Keratinocyte (primary cell): ENCODE data around the gene RPIA. TPM values are rescaled to one million over a fixed set of nuclear protein-coding genes. Genes with fewer than 3 reads are reported as not detected.
A peak's percentile ranks its signal among the peaks of the same experiment; 100 is the strongest.

Experiments
- DNase-seq: peaks from one replicate; pipeline ENCODE4 v3.0.0-alpha.2; 2011; ENCODE audit warnings: low read depth, missing footprints, low spot score
- FAIRE-seq: peaks from 2 replicates; lab custom pipeline; 2011; peaks lifted over from hg19 to GRCh38; lab: Jason Lieb, UNC
- H2AFZ ChIP-seq: 2 replicates; pipeline ENCODE4 v1.6.0; 2012; ENCODE audit warnings: low read length, control low read depth, inconsistent platforms; ENCODE audit not compliant: control insufficient read depth
- H3K27ac ChIP-seq: 2 replicates; pipeline ENCODE4 v1.5.1; 2011; ENCODE audit warnings: low read length; ENCODE audit not compliant: control insufficient read depth, insufficient read depth
- H3K27me3 ChIP-seq: 3 replicates; pipeline ENCODE4 v1.6.0; 2011; ENCODE audit warnings: low read length; ENCODE audit not compliant: control insufficient read depth, insufficient read depth; ENCODE audit errors: extremely low read depth
- H3K36me3 ChIP-seq, 2 experiments: 2 replicates in 1 of 2; 3 replicates in 1 of 2; pipeline ENCODE4 v1.5.1; 2011; ENCODE audit warnings: low read length in 2 of 2, mild to moderate bottlenecking in 1 of 2; ENCODE audit not compliant: control insufficient read depth in 2 of 2, insufficient read depth in 2 of 2; ENCODE audit errors: extremely low read depth in 1 of 2
- H3K4me1 ChIP-seq: 3 replicates; pipeline ENCODE4 v1.5.1; 2011; ENCODE audit warnings: low read length; ENCODE audit not compliant: control insufficient read depth, insufficient read depth; ENCODE audit errors: extremely low read depth
- H3K4me2 ChIP-seq: 3 replicates; pipeline ENCODE4 v1.6.0; 2011; ENCODE audit warnings: low read depth, low read length; ENCODE audit not compliant: control insufficient read depth, insufficient read depth; ENCODE audit errors: extremely low read depth
- H3K4me3 ChIP-seq, 3 experiments: fragments of 200-600 bp in 1 of 3; sonication (generic) in 1 of 3; 2 replicates in 2 of 3; 3 replicates in 1 of 3; pipeline ENCODE4 v1.5.1; 2011 to 2016; ENCODE audit warnings: low read length in 3 of 3, mild to moderate bottlenecking in 3 of 3, control low read depth in 2 of 3, inconsistent platforms in 1 of 3, low read depth in 1 of 3, mixed read lengths in 1 of 3, mixed run types in 1 of 3, moderate library complexity in 1 of 3; ENCODE audit not compliant: control insufficient read depth in 2 of 3, insufficient read depth in 2 of 3; ENCODE audit errors: extremely low read depth in 1 of 3
- H3K79me2 ChIP-seq: 2 replicates; pipeline ENCODE4 v1.6.0; 2012; ENCODE audit warnings: low read length; ENCODE audit not compliant: control insufficient read depth, insufficient read depth
- H3K9ac ChIP-seq: 3 replicates; pipeline ENCODE4 v1.6.0; 2011; ENCODE audit warnings: low read length; ENCODE audit not compliant: control insufficient read depth, insufficient read depth; ENCODE audit errors: extremely low read depth
- H3K9me1 ChIP-seq: 3 replicates; pipeline ENCODE4 v1.6.0; 2011; ENCODE audit warnings: low read length; ENCODE audit not compliant: control insufficient read depth, insufficient read depth; ENCODE audit errors: extremely low read depth
- H3K9me3 ChIP-seq: 2 replicates; pipeline ENCODE4 v1.5.1; 2012; ENCODE audit warnings: low read depth, low read length; ENCODE audit not compliant: control insufficient read depth
- H4K20me1 ChIP-seq: 3 replicates; pipeline ENCODE4 v1.6.0; 2011; ENCODE audit warnings: low read length; ENCODE audit not compliant: control insufficient read depth, insufficient read depth; ENCODE audit errors: extremely low read depth
- EZH2 ChIP-seq: IDR thresholded peaks from one replicate; pipeline ENCODE4 v1.6.1; 2012; ENCODE audit warnings: inconsistent platforms, mild to moderate bottlenecking, low read length, moderate library complexity
- dilution Hi-C: fragments of 300-500 bp; cut with MboI; formaldehyde crosslinking; loops from one replicate; pipeline ENCODE4 v1.7.0; 2020; ENCODE audit warnings: low sequenced_read_pairs; ENCODE audit not compliant: extremely low pct_ligation_motif_present
- polyA plus RNA-seq, 5 experiments: library from polyadenylated mRNA; depleted of rRNA in 3 of 5; stranded (reverse) in 3 of 5; stranded (forward) in 1 of 5; unstranded in 1 of 5; fragments of >200 nt; gene quantifications; 1 replicate in 1 of 5; 2 replicates in 3 of 5; 3 replicates in 1 of 5; pipeline versions ENCODE4 v1.2.1 to v1.2.3, GENCODE V29; 2011 to 2012; ENCODE audit warnings: missing spikeins in 2 of 5, low read depth in 1 of 5, low replicate concordance in 1 of 5
- TF ChIP-seq, protein P1 (sequence below), 3 experiments: IDR thresholded peaks in 1 of 3; conservative IDR thresholded peaks in 1 of 3; optimal IDR thresholded peaks in 1 of 3; 2 replicates in 2 of 3; 3 replicates in 1 of 3; pipeline versions ENCODE3 to v1.5.1; 2011; ENCODE audit warnings: low read length in 3 of 3, mild to moderate bottlenecking in 3 of 3, moderate library complexity in 2 of 3, control low read depth in 1 of 3, inconsistent platforms in 1 of 3; ENCODE audit not compliant: insufficient read depth in 2 of 3; ENCODE audit errors: extremely low read depth in 1 of 3

Gene RPIA
- polyA plus RNA-seq, 1 donor (not counting 4 experiments of a cell fraction or from before 2014, with no cell fraction given): 11.4 TPM

DNA sequence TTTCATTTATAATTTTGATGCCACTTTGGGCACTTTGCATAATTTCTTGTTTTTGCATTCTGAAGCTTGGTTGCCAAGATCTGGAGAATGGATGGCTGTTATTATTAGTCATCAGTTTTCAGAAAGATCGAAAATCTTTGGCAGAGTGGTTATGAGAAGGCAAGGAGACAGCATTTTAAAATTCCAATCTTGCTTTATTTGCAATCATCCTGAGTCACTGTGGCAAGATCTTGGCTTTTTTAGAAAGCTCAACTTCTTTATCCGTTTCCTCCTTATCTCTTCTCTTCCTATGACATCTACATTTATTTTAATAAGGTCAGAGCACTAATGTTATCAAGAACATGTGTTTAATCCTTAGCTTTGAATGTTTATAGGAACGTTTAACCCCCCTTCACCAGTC, 33.1 kb upstream of the RPIA start:
- no peaks in the 10 kb centered on the region for H3K79me2 ChIP-seq
- H3K27ac ChIP-seq: peak overlapping the region; percentile 56
- DNase-seq (no peak), FAIRE-seq (peak; percentile 36)
- no peaks in the 10 kb centered on the region for H3K36me3 ChIP-seq
- H3K9me3 ChIP-seq: no peaks in the 10 kb centered on the region
- H4K20me1 ChIP-seq: no peaks in the 10 kb centered on the region
- no peaks in the 10 kb centered on the region for H3K9me1 ChIP-seq
- H2AFZ ChIP-seq: no peak overlapping the region
- H3K4me3 ChIP-seq: no peak overlapping the region
- H3K4me2 ChIP-seq: peak overlapping the region; percentile 78
- dilution Hi-C loops: no loop called here
- peaks cover 24% of the 10 kb centered on the region for H3K4me1 ChIP-seq
- no peaks in the 10 kb centered on the region for H3K27me3 ChIP-seq
- TF ChIP-seq, protein P1, sequence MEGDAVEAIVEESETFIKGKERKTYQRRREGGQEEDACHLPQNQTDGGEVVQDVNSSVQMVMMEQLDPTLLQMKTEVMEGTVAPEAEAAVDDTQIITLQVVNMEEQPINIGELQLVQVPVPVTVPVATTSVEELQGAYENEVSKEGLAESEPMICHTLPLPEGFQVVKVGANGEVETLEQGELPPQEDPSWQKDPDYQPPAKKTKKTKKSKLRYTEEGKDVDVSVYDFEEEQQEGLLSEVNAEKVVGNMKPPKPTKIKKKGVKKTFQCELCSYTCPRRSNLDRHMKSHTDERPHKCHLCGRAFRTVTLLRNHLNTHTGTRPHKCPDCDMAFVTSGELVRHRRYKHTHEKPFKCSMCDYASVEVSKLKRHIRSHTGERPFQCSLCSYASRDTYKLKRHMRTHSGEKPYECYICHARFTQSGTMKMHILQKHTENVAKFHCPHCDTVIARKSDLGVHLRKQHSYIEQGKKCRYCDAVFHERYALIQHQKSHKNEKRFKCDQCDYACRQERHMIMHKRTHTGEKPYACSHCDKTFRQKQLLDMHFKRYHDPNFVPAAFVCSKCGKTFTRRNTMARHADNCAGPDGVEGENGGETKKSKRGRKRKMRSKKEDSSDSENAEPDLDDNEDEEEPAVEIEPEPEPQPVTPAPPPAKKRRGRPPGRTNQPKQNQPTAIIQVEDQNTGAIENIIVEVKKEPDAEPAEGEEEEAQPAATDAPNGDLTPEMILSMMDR (optimal IDR thresholded peaks at IDR 0.05 in 1 of 3, IDR thresholded peaks at IDR 0.05 in 1 of 3, conservative IDR thresholded peaks at IDR 0.05 in 1 of 3; ENCODE audit: extremely low read depth in 1 of 3, insufficient read depth in 2 of 3, low read length in 3 of 3): no peak
- no peak for TF ChIP-seq EZH2
- H3K9ac ChIP-seq: no peak overlapping the region

DNA sequence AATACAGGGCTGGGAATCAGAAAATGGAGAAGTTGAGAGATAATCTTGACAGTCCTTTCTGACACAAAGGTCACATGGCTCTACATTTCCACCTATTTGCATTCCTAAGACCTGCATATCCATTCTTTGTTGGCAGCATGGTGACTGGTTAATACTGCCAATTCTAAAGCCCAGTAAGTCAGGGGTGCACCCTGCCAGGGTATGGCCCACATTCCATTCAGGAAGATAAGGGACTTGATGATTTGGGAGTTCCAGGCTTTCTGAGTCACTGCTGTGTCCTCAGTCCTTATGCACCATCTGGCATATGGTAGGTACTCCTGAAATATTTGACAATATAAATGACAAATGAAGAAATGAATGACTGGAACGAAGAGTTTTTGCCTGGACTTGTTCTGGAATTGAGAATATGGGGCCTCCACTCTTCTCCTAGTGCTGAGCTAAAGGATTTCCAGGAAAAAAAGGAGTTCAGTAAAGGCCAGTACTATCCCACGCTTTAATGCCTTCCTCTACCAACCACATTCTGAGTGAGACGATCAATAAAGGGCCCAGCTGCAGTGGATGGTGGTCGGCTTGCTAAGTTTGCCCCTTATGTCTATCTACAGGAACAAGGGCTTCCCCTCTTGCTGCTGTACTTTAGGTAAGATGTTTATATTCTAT, 32.5 kb upstream of the RPIA start:
- TF ChIP-seq, protein P1 (optimal IDR thresholded peaks at IDR 0.05 in 1 of 3, IDR thresholded peaks at IDR 0.05 in 1 of 3, conservative IDR thresholded peaks at IDR 0.05 in 1 of 3; ENCODE audit: extremely low read depth in 1 of 3, insufficient read depth in 2 of 3, low read length in 3 of 3): no peak
- TF ChIP-seq EZH2: no peak
- no peaks in the 10 kb centered on the region for H3K9me3 ChIP-seq
- H3K9ac ChIP-seq: peak overlapping the region; percentile 35
- DNase-seq (peak; percentile 55), FAIRE-seq (peak; percentile 75)
- no peaks in the 10 kb centered on the region for H3K9me1 ChIP-seq
- peak overlapping the region; percentile 56 for H3K27ac ChIP-seq
- dilution Hi-C loops: no loop called here
- no peaks in the 10 kb centered on the region for H3K27me3 ChIP-seq
- H2AFZ ChIP-seq: peak overlapping the region; percentile 71
- H3K4me3 ChIP-seq: peak overlapping the region in 1 of 3 experiments; percentile 39
- peaks cover 24% of the 10 kb centered on the region for H3K4me1 ChIP-seq
- no peaks in the 10 kb centered on the region for H3K36me3 ChIP-seq
- H3K4me2 ChIP-seq: peak overlapping the region; percentile 78
- H3K79me2 ChIP-seq: no peaks in the 10 kb centered on the region
- H4K20me1 ChIP-seq: no peaks in the 10 kb centered on the region
